NB4 (cell line): ENCODE results near the gene TTLL5.

ENCODE experiments used
- CTCF ChIP-seq: IDR thresholded peaks from one replicate; pipeline ENCODE4 v1.5.1; 2012; ENCODE audit warnings: low read depth, low read length
- MAX ChIP-seq: IDR thresholded peaks from 2 replicates; pipeline ENCODE4 v1.6.1; 2011; ENCODE audit warnings: low read depth, low read length
- POLR2A ChIP-seq: IDR thresholded peaks from 2 replicates; pipeline ENCODE4 v1.6.1; 2011; ENCODE audit warnings: mild to moderate bottlenecking; ENCODE audit not compliant: insufficient read length; ENCODE audit errors: extremely low read depth

- no peak for TF ChIP-seq POLR2A
- TF ChIP-seq MAX, result no peak
- TF ChIP-seq CTCF, result no peak
Measured at GRCh38 chr14:75911883-75912282, 250.8 kb downstream of the TTLL5 start.
